ENCODE results near the gene LIMK1.

DNA sequence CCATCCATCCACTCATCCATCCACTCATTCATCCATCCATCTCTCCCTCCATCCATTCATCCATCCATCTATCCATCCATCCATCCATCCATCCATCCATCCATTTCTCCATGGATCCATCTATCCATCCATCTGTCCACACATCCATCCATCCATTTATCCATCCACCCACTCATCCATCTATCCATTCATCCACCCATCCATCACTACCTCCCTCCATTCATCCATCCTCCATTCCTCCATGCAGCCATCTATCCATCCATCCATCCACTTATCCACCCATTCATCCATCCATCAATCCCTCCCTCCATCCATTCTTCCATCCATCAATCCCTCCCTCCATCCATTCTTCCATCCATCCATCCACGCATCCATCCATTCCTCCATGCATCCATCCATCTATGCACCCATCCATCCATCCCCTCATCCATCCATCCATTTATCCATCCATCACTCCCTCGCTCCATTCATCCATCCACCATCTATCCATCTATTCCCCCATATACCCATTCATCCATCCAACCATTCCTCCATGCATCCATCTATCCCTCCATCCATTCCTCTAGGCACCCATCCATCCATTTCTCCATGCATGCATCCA lies 34.5 kb upstream of the LIMK1 start:
- TF ChIP-seq, protein P1, sequence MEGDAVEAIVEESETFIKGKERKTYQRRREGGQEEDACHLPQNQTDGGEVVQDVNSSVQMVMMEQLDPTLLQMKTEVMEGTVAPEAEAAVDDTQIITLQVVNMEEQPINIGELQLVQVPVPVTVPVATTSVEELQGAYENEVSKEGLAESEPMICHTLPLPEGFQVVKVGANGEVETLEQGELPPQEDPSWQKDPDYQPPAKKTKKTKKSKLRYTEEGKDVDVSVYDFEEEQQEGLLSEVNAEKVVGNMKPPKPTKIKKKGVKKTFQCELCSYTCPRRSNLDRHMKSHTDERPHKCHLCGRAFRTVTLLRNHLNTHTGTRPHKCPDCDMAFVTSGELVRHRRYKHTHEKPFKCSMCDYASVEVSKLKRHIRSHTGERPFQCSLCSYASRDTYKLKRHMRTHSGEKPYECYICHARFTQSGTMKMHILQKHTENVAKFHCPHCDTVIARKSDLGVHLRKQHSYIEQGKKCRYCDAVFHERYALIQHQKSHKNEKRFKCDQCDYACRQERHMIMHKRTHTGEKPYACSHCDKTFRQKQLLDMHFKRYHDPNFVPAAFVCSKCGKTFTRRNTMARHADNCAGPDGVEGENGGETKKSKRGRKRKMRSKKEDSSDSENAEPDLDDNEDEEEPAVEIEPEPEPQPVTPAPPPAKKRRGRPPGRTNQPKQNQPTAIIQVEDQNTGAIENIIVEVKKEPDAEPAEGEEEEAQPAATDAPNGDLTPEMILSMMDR (IDR thresholded peaks at IDR 0.05; ENCODE audit: borderline replicate concordance, extremely low read depth, low read length, poor library complexity, severe bottlenecking) = no peak
- TF ChIP-seq EZH2 (IDR thresholded peaks at IDR 0.05; ENCODE audit: borderline replicate concordance, low read depth, low read length, severe bottlenecking) = no peak

Data from DND-41 (cell line).